PC-3 (cell line): ENCODE results near the gene ANK3. TPM values are rescaled to one million over a fixed set of nuclear protein-coding genes. Genes with fewer than 3 reads are reported as not detected.

Experiments
- ATAC-seq: fragments of 200-7000 bp; cut with Tn5 transposase; 2 replicates; pipeline ENCODE4 v1.9.1; 2020; ENCODE audit warnings: mild to moderate bottlenecking, moderate library complexity
- BruUV-seq: library from RNA; stranded (reverse); fragments of 400-500 nt; replicated peaks from 2 replicates; lab custom pipeline; 2021; lab: Mats Ljungman, UMichigan
- CTCF ChIA-PET: fragments of 300-600 bp; sonication (Branson Sonifier 250); formaldehyde crosslinking; loops from one replicate; lab custom pipeline; 2022; ENCODE audit warnings: antibody characterized with exemption; lab: Charles Lee
- POLR2A ChIA-PET: fragments of 300-600 bp; sonication (Branson Sonifier 250); formaldehyde crosslinking; loops from one replicate; lab custom pipeline; 2022; ENCODE audit warnings: antibody characterized with exemption; ENCODE audit not compliant: unreplicated experiment; lab: Charles Lee
- DNase-seq: peaks from one replicate; pipeline ENCODE4 v3.0.0-alpha.2; 2015
- H2AFZ ChIP-seq: fragments of 300-600 bp; sonication (generic); 2 replicates; pipeline ENCODE4 v1.6.0; 2016; ENCODE audit warnings: antibody characterized with exemption, low read length
- H3F3A ChIP-seq: fragments of 300-600 bp; sonication (generic); one replicate; pipeline ENCODE4 v1.6.0; 2017; ENCODE audit warnings: antibody characterized with exemption, low read length, control low read depth, mild to moderate bottlenecking; ENCODE audit not compliant: unreplicated experiment
- H3K27ac ChIP-seq: fragments of 300-600 bp; sonication (generic); 2 replicates; pipeline ENCODE4 v1.5.1; 2016; ENCODE audit warnings: mild to moderate bottlenecking, low read length
- H3K27me3 ChIP-seq: fragments of 300-600 bp; sonication (generic); 2 replicates; pipeline ENCODE4 v1.6.1; 2016; ENCODE audit warnings: low read length, mixed read lengths
- H3K36me3 ChIP-seq: fragments of 300-600 bp; sonication (generic); 2 replicates; pipeline ENCODE4 v1.6.1; 2016; ENCODE audit warnings: low read depth, mixed run types, low read length, mixed read lengths
- H3K4me1 ChIP-seq: fragments of 300-600 bp; sonication (generic); 2 replicates; pipeline ENCODE4 v1.5.1; 2016; ENCODE audit warnings: low read length; ENCODE audit not compliant: insufficient read depth
- H3K4me2 ChIP-seq: fragments of 300-600 bp; sonication (generic); 2 replicates; pipeline ENCODE4 v1.6.0; 2016; ENCODE audit warnings: low read length
- H3K4me3 ChIP-seq: fragments of 300-600 bp; sonication (generic); 2 replicates; pipeline ENCODE4 v1.5.1; 2016; ENCODE audit warnings: mild to moderate bottlenecking, low read length, mixed read lengths
- H3K79me2 ChIP-seq: fragments of 300-600 bp; sonication (generic); 2 replicates; pipeline ENCODE4 v1.6.1; 2017; ENCODE audit warnings: low read length, mixed read lengths
- H3K9ac ChIP-seq: fragments of 300-600 bp; sonication (generic); 2 replicates; pipeline ENCODE4 v1.6.0; 2016; ENCODE audit warnings: mild to moderate bottlenecking, low read length
- H3K9me2 ChIP-seq: fragments of 300-600 bp; sonication (generic); replicated peaks from 2 replicates; pipeline ENCODE4 v1.6.1; 2016; ENCODE audit warnings: mixed run types, low read length, mixed read lengths
- H3K9me3 ChIP-seq: fragments of 300-600 bp; sonication (generic); 2 replicates; pipeline ENCODE4 v1.6.1; 2016; ENCODE audit warnings: low read length, mixed read lengths
- H4K20me1 ChIP-seq: fragments of 300-600 bp; sonication (generic); 2 replicates; pipeline ENCODE4 v1.6.1; 2016; ENCODE audit warnings: low read length, mixed read lengths
- EZH2 ChIP-seq: fragments of 300-600 bp; sonication (generic); IDR thresholded peaks from one replicate; pipeline ENCODE4 v1.6.1; 2017; ENCODE audit warnings: antibody characterized with exemption, mild to moderate bottlenecking, low read length; ENCODE audit not compliant: unreplicated experiment
- EZH2phosphoT487 ChIP-seq: fragments of 300-600 bp; sonication (generic); IDR thresholded peaks from 2 replicates; pipeline ENCODE4 v1.6.1; 2018; ENCODE audit warnings: mild to moderate bottlenecking, antibody characterized with exemption, low read length, borderline replicate concordance
- intact Hi-C: fragments of 100-400 bp; cut with micrococcal nuclease; formaldehyde crosslinking; loops from 2 replicates; pipeline ENCODE4 v1.9.0; 2023
- total RNA-seq: library from RNA; depleted of rRNA; stranded (reverse); fragments of >200 nt; gene quantifications from 2 replicates; pipeline ENCODE4 v1.2.3, GENCODE V29; 2014
- TF ChIP-seq, protein P1 (sequence below): fragments of 300-600 bp; sonication (generic); conservative IDR thresholded peaks from 2 replicates; pipeline ENCODE4 v1.5.1; 2017; ENCODE audit warnings: antibody characterized with exemption, low read depth, mild to moderate bottlenecking, low read length

The ANK3 gene
- total RNA-seq, 1 experiment from 2014 or later: 29.5 TPM

DNA sequence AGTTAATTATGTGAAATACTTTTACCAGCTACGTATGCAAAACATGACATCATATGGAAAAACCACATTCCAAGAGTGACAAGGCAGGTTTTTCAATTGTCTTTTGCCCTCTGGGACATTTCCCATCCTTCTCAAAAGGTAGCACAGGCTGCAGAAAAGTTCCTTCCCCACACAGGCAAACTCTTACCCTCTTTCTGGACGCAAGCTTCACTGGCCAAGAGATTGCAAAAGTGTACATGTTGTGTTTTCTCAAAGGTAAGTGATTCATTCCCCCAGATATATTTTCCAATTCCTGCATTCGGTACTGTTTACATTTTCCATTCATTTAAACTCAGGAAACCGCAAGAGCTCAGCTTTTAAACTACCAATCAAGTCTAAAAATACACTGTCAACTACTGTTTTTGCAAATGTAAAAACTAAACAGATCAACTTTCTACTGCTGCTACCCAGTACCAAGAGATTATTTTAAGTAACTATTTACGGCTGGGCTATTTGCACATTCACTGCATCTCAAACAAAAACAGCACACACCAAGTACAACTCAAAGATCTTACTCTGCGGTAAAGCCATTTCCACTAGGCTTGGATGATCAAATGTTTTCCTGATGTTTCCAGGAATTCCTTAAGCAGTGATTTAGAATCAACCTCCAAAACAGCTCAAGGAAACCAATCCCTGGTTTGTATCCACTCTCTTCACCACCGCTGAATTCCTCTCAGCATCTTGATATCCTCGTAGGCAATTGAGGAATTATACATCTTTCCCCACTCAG, 249.7 kb downstream of the ANK3 start:
- Histone ChIP-seq H3F3A (no peaks in the 10 kb centered on the region), H3K9me2 (no peaks in the 10 kb centered on the region), H3K36me3 (no peaks in the 10 kb centered on the region), H3K79me2 (no peaks in the 10 kb centered on the region), H3K9me3 (no peaks in the 10 kb centered on the region), H3K4me1 (peaks cover 70% of the 10 kb centered on the region), H3K4me2 (peak overlapping the region; percentile 80), H2AFZ (peak overlapping the region; percentile 51), H3K9ac (peak overlapping the region; percentile 66), H3K27me3 (no peaks in the 10 kb centered on the region), H4K20me1 (no peaks in the 10 kb centered on the region), H3K4me3 (peak overlapping the region; percentile 59), H3K27ac (peak overlapping the region; percentile 88)
- intact Hi-C loops: loop anchor here (1.0 kb wide), 5 partner anchors 8 to 46 kb away; no protein-coding TSS in a partner anchor
- BruUV-seq: TSS peak; percentile 55
- TF ChIP-seq EZH2phosphoT487: no peak
- no peak for TF ChIP-seq EZH2
- TF ChIP-seq, protein P1, sequence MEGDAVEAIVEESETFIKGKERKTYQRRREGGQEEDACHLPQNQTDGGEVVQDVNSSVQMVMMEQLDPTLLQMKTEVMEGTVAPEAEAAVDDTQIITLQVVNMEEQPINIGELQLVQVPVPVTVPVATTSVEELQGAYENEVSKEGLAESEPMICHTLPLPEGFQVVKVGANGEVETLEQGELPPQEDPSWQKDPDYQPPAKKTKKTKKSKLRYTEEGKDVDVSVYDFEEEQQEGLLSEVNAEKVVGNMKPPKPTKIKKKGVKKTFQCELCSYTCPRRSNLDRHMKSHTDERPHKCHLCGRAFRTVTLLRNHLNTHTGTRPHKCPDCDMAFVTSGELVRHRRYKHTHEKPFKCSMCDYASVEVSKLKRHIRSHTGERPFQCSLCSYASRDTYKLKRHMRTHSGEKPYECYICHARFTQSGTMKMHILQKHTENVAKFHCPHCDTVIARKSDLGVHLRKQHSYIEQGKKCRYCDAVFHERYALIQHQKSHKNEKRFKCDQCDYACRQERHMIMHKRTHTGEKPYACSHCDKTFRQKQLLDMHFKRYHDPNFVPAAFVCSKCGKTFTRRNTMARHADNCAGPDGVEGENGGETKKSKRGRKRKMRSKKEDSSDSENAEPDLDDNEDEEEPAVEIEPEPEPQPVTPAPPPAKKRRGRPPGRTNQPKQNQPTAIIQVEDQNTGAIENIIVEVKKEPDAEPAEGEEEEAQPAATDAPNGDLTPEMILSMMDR: no peak
- POLR2A ChIA-PET: interaction anchor here (0.6 to 1.1 kb wide), 5 partner anchors 9 to 25 kb away, joined by 3 to 5 read pairs (median 3); no protein-coding TSS in a partner anchor
- peak; percentile 68 for ATAC-seq
- CTCF ChIA-PET: interaction anchor here (1.0 to 3.0 kb wide), 2 partner anchors 25 to 64 kb away, joined by 6 to 12 read pairs; no protein-coding TSS in a partner anchor
- peak; percentile 89 for DNase-seq

DNA sequence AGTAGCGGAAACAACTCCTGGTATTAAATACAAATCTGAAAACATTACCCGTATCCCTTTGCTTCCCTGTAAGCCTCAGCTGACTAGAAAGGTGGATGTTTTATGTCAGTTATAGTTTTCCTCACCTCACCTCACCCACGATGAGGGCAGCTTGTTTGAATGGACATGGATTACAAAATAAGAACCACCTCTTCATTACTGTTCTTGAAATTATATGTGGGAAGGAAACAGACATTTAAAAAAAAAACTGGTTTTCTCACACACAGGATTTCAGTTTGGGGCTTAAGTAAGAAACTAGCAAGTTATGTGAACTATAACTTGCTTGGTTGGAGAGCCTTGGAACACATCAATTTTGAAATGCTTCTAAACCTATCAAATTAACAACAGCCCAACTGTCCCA, 250.4 kb downstream of the ANK3 start:
- peak overlapping the region; percentile 51 for H2AFZ ChIP-seq
- ATAC-seq: no peak
- H3K4me2 ChIP-seq: peak overlapping the region; percentile 80
- no peaks in the 10 kb centered on the region for H3F3A ChIP-seq
- TF ChIP-seq, protein P1: no peak
- TF ChIP-seq EZH2phosphoT487 (no peak), EZH2 (no peak)
- H3K79me2 ChIP-seq: no peaks in the 10 kb centered on the region
- intact Hi-C loops: no loop called here
- POLR2A ChIA-PET: interaction anchor here (0.6 to 1.1 kb wide), 3 partner anchors 14 to 24 kb away, joined by 3 to 5 read pairs (median 4); no protein-coding TSS in a partner anchor
- H3K27ac ChIP-seq: peak overlapping the region; percentile 88
- no TSS peak for BruUV-seq
- no peaks in the 10 kb centered on the region for H3K36me3 ChIP-seq
- H3K9me3 ChIP-seq: no peaks in the 10 kb centered on the region
- H3K27me3 ChIP-seq: no peaks in the 10 kb centered on the region
- H4K20me1 ChIP-seq: no peaks in the 10 kb centered on the region
- H3K4me3 ChIP-seq: peak overlapping the region; percentile 59
- DNase-seq: no peak
- H3K9ac ChIP-seq: peak overlapping the region; percentile 66
- CTCF ChIA-PET: interaction anchor here (3.0 kb wide), 1 partner anchor 24 kb away, joined by 12 read pairs; no protein-coding TSS in a partner anchor
- H3K9me2 ChIP-seq: no peaks in the 10 kb centered on the region
- H3K4me1 ChIP-seq: peaks cover 70% of the 10 kb centered on the region
